ENCODE results near the gene DNAH6.

DNA sequence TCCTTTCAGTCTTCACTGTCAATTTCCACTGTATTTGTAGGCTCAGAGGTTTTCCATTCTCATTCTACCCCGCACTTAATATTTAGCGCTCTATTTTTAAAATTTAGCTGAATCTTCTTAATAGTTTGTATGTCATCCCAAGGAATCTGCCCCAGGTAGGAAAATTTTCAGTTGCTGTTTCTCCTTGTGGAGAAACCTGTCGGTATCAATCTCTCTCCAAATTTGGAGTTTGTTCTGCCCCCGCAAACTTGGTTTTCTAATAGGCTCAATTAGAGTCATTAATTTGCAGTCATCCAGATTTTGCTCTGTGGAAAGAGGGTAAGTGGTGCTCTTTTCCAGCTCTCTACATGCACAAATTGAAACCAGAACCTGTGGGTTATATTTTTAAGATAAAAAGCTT is 87.6 kb downstream of the DNAH6 start:
- TF ChIP-seq, protein P1, sequence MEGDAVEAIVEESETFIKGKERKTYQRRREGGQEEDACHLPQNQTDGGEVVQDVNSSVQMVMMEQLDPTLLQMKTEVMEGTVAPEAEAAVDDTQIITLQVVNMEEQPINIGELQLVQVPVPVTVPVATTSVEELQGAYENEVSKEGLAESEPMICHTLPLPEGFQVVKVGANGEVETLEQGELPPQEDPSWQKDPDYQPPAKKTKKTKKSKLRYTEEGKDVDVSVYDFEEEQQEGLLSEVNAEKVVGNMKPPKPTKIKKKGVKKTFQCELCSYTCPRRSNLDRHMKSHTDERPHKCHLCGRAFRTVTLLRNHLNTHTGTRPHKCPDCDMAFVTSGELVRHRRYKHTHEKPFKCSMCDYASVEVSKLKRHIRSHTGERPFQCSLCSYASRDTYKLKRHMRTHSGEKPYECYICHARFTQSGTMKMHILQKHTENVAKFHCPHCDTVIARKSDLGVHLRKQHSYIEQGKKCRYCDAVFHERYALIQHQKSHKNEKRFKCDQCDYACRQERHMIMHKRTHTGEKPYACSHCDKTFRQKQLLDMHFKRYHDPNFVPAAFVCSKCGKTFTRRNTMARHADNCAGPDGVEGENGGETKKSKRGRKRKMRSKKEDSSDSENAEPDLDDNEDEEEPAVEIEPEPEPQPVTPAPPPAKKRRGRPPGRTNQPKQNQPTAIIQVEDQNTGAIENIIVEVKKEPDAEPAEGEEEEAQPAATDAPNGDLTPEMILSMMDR (conservative IDR thresholded peaks at IDR 0.05 in 1 of 2, IDR thresholded peaks at IDR 0.05 in 1 of 2; ENCODE audit: extremely low read depth in 1 of 2, insufficient read depth in 1 of 2, low read depth in 1 of 2, low read length in 2 of 2): no peak
- no peak for TF ChIP-seq EZH2 (IDR thresholded peaks at IDR 0.05; ENCODE audit: borderline replicate concordance, low read length)

Measured in mammary epithelial cell (primary cell).